Duodenal mucosa (tissue), 2 donors: Measurements from ENCODE around the gene BTD.

Experiments used
- H3K27ac ChIP-seq: one replicate; pipeline ENCODE4 v1.7.0; 2013; ENCODE audit warnings: low read depth, low read length
- H3K27me3 ChIP-seq, 2 donors: one replicate each; pipeline ENCODE4 v1.7.0; 2013; ENCODE audit warnings: low read length in 2 of 2, control low read depth in 1 of 2; ENCODE audit not compliant: insufficient read depth in 2 of 2, control insufficient read depth in 1 of 2
- H3K36me3 ChIP-seq, 2 donors: one replicate each; pipeline ENCODE4 v1.7.0; 2013; ENCODE audit warnings: low read length in 2 of 2, control low read depth in 1 of 2; ENCODE audit not compliant: insufficient read depth in 2 of 2, control insufficient read depth in 1 of 2
- H3K4me1 ChIP-seq, 2 donors: one replicate each; pipeline ENCODE4 v1.7.0; 2013; ENCODE audit warnings: low read length in 2 of 2, control low read depth in 1 of 2; ENCODE audit not compliant: insufficient read depth in 2 of 2, control insufficient read depth in 1 of 2
- H3K4me3 ChIP-seq, 2 donors: one replicate each; pipeline ENCODE4 v1.7.0; 2013; ENCODE audit warnings: low read length in 2 of 2, low read depth in 1 of 2
- H3K9ac ChIP-seq, 2 donors: one replicate each; pipeline ENCODE4 v1.7.0; 2013; ENCODE audit warnings: low read length in 2 of 2, low read depth in 1 of 2
- H3K9me3 ChIP-seq, 2 donors: one replicate each; pipeline ENCODE4 v1.7.0; 2013; ENCODE audit warnings: low read length in 2 of 2, control low read depth in 1 of 2; ENCODE audit not compliant: control insufficient read depth in 1 of 2

BTD gene

DNA sequence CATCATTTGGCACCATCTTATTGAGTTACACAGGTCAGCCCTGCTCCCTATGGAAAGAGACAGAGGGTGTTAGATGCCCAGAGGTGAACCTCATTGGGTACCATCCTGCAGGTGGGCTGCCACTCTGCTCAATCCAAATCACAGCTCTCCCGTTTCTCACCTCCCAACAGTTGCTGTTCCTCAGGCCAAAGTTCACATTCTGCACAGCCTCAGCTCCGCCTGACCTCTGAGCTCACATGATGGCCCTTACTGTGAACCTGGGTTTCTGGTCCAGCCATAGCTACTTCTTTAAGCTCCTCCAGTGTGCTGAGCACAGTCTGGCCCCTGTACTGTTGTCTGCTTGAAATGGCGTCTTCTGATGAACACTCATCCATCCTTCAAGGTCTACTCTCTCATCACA lies 47.8 kb downstream of the BTD start:
- Histone ChIP-seq H3K27me3 (no peaks in the 10 kb centered on the region), H3K9me3 (no peaks in the 10 kb centered on the region), H3K27ac (no peak overlapping the region), H3K36me3 (peaks cover 4 to 9% of the 10 kb centered on the region in 2 donors), H3K9ac (no peak overlapping the region), H3K4me1 (peaks cover 8 to 32% of the 10 kb centered on the region in 2 donors), H3K4me3 (no peak overlapping the region)

DNA sequence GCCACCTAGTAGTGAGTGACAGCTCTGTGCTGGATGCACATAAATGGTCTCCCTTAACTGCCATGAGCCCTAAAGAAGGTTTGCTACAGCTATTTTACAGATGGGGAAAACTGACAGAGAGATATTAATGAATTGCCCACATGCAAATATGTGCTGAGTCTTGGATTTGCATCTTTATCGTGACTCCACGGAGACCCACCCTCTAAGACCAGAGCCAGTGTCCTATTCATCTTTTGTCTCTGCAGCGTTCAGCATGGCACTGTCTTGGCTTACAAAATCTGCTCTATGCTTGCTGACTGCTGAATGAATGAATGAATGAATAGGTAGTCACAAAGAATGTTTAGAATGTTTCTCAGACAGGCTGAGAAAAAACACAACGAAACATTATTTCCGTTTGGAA lies 48.3 kb downstream of the BTD start:
- Histone ChIP-seq H3K4me3 (no peak overlapping the region), H3K27ac (no peak overlapping the region)

DNA sequence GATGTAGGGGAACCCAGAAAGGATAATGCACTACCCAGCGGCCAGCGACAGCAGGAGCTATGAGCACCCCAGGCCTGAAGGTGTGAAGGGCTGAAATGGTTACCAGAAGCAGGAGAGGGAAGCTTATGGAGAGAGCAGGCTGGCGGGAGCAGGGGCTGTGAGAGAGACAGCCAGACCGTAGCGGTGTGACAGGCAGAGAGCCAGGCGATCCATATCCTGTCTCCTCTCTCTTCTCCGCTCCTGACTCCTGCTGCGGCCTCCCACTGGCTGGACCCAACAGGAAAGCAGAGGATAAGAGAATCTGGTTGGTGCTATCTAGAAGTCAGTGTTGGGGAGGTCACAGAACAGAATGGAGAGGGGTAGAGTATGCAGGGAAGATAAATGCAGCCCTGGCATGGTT lies 49.9 kb downstream of the BTD start:
- H3K27me3 ChIP-seq: no peaks in the 10 kb centered on the region
- H3K9ac ChIP-seq: no peak overlapping the region
- no peak overlapping the region for H3K4me3 ChIP-seq
- no peaks in the 10 kb centered on the region for H3K36me3 ChIP-seq
- H3K9me3 ChIP-seq: peaks cover 8 to 11% of the 10 kb centered on the region in 2 donors
- H3K4me1 ChIP-seq: peaks cover 8 to 27% of the 10 kb centered on the region in 2 donors
- no peak overlapping the region for H3K27ac ChIP-seq

More for the DNA sequence above, 48.3 kb downstream of the BTD start:
- H3K9me3 ChIP-seq: peaks cover 0 to under 1% of the 10 kb centered on the region in 2 donors
- peaks cover 0 to 4% of the 10 kb centered on the region in 2 donors for H3K36me3 ChIP-seq
- peaks cover 8 to 32% of the 10 kb centered on the region in 2 donors for H3K4me1 ChIP-seq
- no peaks in the 10 kb centered on the region for H3K27me3 ChIP-seq
- H3K9ac ChIP-seq: no peak overlapping the region

DNA sequence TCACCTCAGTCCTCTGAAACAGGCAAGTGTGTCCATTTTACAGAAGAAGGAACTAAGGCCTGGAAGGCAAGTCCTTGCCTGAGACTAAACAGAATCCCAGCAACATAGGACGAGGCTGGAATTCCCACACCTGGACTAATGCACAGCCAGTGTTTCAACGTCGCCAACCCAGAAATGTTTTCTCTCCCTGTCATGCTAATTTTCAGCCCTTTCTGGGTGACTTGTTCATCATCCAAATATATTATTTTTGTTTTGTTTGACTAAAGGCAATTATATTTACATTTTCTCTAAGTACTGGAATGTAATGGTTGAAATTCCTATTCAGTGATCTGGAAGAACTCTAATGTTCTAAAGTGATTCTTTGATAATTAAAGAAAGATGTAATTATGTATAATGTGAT lies 51.8 kb downstream of the BTD start:
- Histone ChIP-seq H3K4me1 (peaks cover 0 to 14% of the 10 kb centered on the region in 2 donors), H3K9me3 (peaks cover 17 to 19% of the 10 kb centered on the region in 2 donors), H3K4me3 (no peak overlapping the region), H3K27ac (no peak overlapping the region), H3K9ac (no peak overlapping the region), H3K27me3 (no peaks in the 10 kb centered on the region), H3K36me3 (no peaks in the 10 kb centered on the region)

DNA sequence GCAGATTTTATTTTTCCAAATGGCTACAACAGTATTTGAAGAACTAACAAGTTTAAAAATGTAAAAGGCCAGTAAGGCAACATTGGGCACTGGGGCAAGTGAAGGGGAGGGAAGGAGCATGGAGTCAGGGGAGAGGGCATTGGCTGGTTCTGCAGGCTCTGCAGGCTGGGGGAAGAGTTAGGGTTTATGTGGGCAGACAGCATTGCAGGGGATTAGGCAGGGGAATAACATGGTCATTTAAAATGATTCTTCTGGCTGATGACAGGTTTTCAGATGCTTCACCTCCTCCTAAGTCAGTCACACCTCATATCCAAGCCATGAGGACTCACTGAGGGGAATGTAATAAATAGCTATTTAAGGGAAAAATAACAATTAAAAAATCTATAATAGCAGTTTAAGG lies 52.6 kb downstream of the BTD start:
- Histone ChIP-seq H3K36me3 (no peaks in the 10 kb centered on the region), H3K4me3 (no peak overlapping the region), H3K27ac (no peak overlapping the region), H3K4me1 (peaks cover 0 to 6% of the 10 kb centered on the region in 2 donors), H3K27me3 (no peaks in the 10 kb centered on the region), H3K9me3 (peaks cover 17 to 19% of the 10 kb centered on the region in 2 donors), H3K9ac (no peak overlapping the region)

DNA sequence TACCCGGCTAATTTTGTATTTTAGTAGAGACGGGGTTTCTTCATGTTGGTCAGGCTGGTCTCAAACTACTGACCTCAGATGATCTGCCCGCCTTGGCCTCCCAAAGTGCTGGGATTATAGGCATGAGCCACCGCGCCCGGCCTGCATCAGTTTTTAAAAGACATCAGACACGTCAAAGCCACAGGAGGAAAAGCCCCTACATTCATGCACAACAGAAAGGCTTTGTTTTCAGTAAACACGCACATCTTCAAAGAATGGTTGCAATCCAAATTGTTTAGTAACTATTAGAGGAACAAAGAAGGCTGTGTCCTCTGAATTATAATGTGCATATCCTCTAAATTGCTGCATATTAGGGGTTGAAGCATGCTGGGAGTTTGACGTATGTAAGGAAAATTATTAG lies 53.3 kb downstream of the BTD start:
- Histone ChIP-seq H3K4me3 (no peak overlapping the region), H3K36me3 (no peaks in the 10 kb centered on the region), H3K27ac (no peak overlapping the region), H3K4me1 (no peaks in the 10 kb centered on the region), H3K9me3 (peaks cover 17 to 19% of the 10 kb centered on the region in 2 donors), H3K9ac (no peak overlapping the region), H3K27me3 (no peaks in the 10 kb centered on the region)

DNA sequence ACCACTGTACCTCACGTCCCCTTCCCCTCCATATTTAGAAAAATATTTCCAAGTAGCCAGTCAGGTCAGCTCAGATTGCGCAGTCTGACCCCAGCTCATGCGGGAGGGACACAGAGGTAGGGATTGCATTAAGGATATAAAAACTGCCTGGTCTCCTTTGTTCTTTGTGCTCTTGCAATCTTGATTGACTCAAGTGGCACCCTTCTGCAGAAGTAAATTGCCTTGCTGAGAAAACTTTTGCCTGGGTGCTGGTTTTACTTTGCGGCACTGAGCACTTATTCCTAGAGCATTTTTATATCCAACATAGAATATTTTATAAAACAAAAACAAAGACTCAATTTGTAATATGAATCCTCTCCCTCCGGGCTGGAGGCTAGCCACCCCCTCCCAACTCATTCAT lies 54.8 kb downstream of the BTD start:
- Histone ChIP-seq H3K4me3 (no peak overlapping the region), H3K9me3 (peaks cover 17 to 19% of the 10 kb centered on the region in 2 donors), H3K9ac (no peak overlapping the region), H3K27ac (no peak overlapping the region), H3K4me1 (no peaks in the 10 kb centered on the region), H3K27me3 (no peaks in the 10 kb centered on the region), H3K36me3 (no peaks in the 10 kb centered on the region)

DNA sequence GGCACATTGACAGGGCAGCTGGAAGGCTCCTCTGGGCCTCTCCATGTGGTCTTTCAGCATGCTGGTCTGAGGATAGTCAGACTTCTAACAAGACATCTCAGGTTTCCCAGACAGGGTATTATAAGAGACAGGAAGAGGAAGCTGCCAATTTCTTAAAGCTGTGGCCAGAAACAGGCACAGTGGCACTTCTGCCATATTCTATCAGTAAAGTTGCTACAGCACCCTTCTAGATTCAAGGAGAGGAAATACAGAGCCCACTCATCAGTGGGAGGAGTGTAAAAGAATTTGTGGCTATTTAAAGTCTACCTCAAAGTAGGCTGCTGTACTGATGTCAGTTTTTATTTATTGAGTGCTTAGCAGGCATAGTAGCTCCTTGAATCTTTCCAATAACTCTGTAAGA lies 55.5 kb downstream of the BTD start:
- Histone ChIP-seq H3K9me3 (peaks cover 17 to 19% of the 10 kb centered on the region in 2 donors), H3K36me3 (no peaks in the 10 kb centered on the region), H3K27ac (no peak overlapping the region), H3K9ac (no peak overlapping the region), H3K4me3 (no peak overlapping the region), H3K4me1 (no peaks in the 10 kb centered on the region), H3K27me3 (no peaks in the 10 kb centered on the region)

DNA sequence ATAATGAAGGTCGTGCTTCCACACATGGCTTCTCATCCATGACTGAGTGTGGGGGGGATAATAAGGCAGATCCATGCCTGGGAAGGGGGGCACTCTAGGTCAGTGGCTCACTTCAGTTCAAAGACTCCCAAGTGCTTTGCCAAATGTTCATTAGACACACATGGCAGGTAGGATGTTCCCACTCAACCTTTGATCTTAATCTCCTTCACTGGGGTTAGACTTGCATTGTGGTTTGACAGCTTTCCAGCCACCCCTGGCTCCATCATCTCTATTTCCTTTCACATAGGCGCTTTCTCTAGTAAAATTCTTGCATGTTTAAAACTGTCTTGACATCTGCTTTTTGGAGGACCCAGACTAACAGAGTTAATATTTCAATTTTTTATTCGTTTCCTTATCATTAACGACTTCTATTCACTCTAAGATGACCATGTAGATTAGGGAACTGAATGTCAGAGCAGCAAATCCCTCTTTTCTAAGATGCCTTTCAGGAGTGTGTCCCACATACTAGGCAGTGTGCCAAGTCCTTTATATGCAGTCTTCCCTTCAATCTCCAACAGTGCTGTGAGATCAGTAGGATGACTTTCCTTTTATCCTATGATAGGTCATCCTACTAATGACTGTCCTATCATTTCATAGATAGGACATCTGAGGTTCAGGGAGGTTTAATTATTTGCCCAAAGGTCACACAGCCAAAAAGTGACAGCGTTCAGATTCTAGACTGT lies 57.9 kb downstream of the BTD start:
- H3K9ac ChIP-seq: no peak overlapping the region
- H3K9me3 ChIP-seq: peaks cover 17 to 19% of the 10 kb centered on the region in 2 donors
- no peaks in the 10 kb centered on the region for H3K36me3 ChIP-seq
- H3K4me3 ChIP-seq: no peak overlapping the region
- no peaks in the 10 kb centered on the region for H3K4me1 ChIP-seq
- no peak overlapping the region for H3K27ac ChIP-seq
- no peaks in the 10 kb centered on the region for H3K27me3 ChIP-seq

DNA sequence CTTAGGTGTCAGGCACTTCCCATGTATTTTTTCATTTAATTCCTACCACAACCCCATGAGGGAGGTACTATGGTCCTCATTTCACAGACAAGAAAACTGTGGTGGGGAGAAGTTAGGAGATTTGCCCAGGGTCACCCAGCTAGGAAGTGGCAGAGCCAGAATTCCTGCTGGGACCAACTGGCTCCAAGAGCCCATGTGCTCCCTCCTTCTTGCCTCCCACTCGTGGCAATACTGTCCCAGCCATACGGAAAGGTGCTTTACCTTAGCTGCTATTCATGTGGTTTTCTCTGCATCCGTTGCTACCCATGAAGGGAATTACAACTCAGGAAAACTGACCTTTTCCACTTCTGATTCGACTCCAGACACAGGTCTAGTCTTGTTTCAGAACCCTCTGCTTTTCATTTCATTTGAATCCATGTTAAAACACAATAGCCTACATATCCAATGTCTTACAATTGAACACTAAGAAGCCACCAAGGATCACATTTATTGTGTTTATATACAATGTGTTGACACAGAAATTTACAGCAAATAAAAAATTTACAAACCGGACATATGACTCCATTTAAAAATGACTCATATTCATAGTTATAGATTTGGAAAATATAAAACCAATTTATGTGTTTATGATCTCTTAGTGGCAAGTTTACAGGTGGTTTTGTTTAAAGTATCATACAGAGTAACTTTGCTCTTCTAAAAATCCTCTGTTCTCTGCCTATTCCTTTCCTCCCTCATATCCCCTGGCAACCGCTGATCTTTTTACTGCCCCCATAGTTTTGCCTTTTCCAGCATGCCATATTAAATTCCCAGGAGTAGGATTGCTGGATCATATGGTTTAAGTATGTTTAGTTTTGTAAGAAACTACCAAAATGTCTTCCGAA lies 58.8 kb downstream of the BTD start:
- no peak overlapping the region for H3K27ac ChIP-seq
- H3K4me3 ChIP-seq: no peak overlapping the region
- H3K27me3 ChIP-seq: no peaks in the 10 kb centered on the region
- H3K9me3 ChIP-seq: peaks cover 15 to 17% of the 10 kb centered on the region in 2 donors
- H3K9ac ChIP-seq: no peak overlapping the region
- H3K36me3 ChIP-seq: no peaks in the 10 kb centered on the region
- H3K4me1 ChIP-seq: no peaks in the 10 kb centered on the region
